T-cell (primary cell): ENCODE results near the gene ZNF496. TPM values are rescaled to one million over a fixed set of nuclear protein-coding genes. Genes with fewer than 3 reads are reported as not detected.
A peak's percentile ranks its signal among the peaks of the same experiment; 100 is the strongest.

ENCODE experiments used
- ATAC-seq, 4 experiments: fragments of 200-7000 bp in 3 of 4; fragments of 150-1000 bp in 1 of 4; cut with Tn5 transposase; replicated peaks in 1 of 4; 1 replicate in 3 of 4; 2 replicates in 1 of 4; pipeline ENCODE4 v1.10.0; 2021; ENCODE audit warnings: moderate library complexity in 3 of 4, mild to moderate bottlenecking in 2 of 4, moderate number of reproducible peaks in 1 of 4
- CTCF ChIA-PET, 2 donors: fragments of 300-600 bp; sonication (Branson Sonifier 250); formaldehyde crosslinking; loops; one replicate each; lab custom pipeline; 2022; ENCODE audit warnings: antibody characterized with exemption in 2 of 2; lab: Charles Lee
- POLR2A ChIA-PET, 2 donors: fragments of 300-600 bp; sonication (Branson Sonifier 250); formaldehyde crosslinking; loops; one replicate each; lab custom pipeline; 2022; ENCODE audit warnings: antibody characterized with exemption in 2 of 2; lab: Charles Lee
- DNase-seq, 35 experiments: peaks; one replicate each; pipeline versions ENCODE4 v3.0.0 to v3.0.0-alpha.2; 2013 to 2023
- H3K27ac ChIP-seq: one replicate; pipeline ENCODE4 v1.5.1; 2013; ENCODE audit warnings: low read length
- H3K27me3 ChIP-seq, 2 experiments: replicated peaks in 1 of 2; 1 replicate in 1 of 2; 2 replicates in 1 of 2; pipeline versions ENCODE4 v1.6.1 to v1.7.0; 2013; ENCODE audit warnings: low read length in 1 of 2, mixed read lengths in 1 of 2; ENCODE audit not compliant: control insufficient read depth in 2 of 2, insufficient read depth in 2 of 2; ENCODE audit errors: extremely low read depth in 1 of 2
- H3K36me3 ChIP-seq, 2 donors: 1 replicate in 1 of 2; 2 replicates in 1 of 2; pipeline versions ENCODE4 v1.6.1 to v1.7.0; 2013; ENCODE audit warnings: low read length in 1 of 2; ENCODE audit not compliant: control insufficient read depth in 2 of 2, insufficient read depth in 1 of 2; ENCODE audit errors: extremely low read depth in 1 of 2
- H3K4me1 ChIP-seq, 2 experiments: 1 replicate in 1 of 2; 2 replicates in 1 of 2; pipeline versions ENCODE4 v1.6.1 to v1.7.0; 2013; ENCODE audit warnings: low read length in 2 of 2, mixed read lengths in 1 of 2; ENCODE audit not compliant: insufficient read depth in 2 of 2, control insufficient read depth in 1 of 2; ENCODE audit errors: extremely low read depth in 1 of 2
- H3K4me3 ChIP-seq, 2 donors: 1 replicate in 1 of 2; 2 replicates in 1 of 2; pipeline versions ENCODE4 v1.5.1 to v1.7.0; 2013; ENCODE audit warnings: mild to moderate bottlenecking in 2 of 2, low read length in 1 of 2, moderate library complexity in 1 of 2; ENCODE audit not compliant: control insufficient read depth in 1 of 2; ENCODE audit errors: extremely low read depth in 1 of 2
- H3K9me3 ChIP-seq: 2 replicates; pipeline ENCODE4 v1.7.0; 2013
- H3K27ac Mint-ChIP-seq, 2 donors: one replicate each; pipeline ENCODE4 v1.8.0; 2020 to 2021; ENCODE audit warnings: mild to moderate bottlenecking in 2 of 2, mixed read lengths in 2 of 2
- H3K27me3 Mint-ChIP-seq, 2 donors: one replicate each; pipeline ENCODE4 v1.8.0; 2021 to 2022; ENCODE audit warnings: mixed read lengths in 2 of 2
- H3K36me3 Mint-ChIP-seq: one replicate; pipeline ENCODE4 v1.8.0; 2021; ENCODE audit warnings: mixed read lengths
- H3K4me1 Mint-ChIP-seq, 3 donors: one replicate each; pipeline ENCODE4 v1.8.0; 2020 to 2022; ENCODE audit warnings: mixed read lengths in 3 of 3, mild to moderate bottlenecking in 1 of 3
- H3K4me3 Mint-ChIP-seq, 3 donors: one replicate each; pipeline ENCODE4 v1.8.0; 2020 to 2022; ENCODE audit warnings: mild to moderate bottlenecking in 3 of 3, mixed read lengths in 3 of 3, moderate library complexity in 3 of 3
- H3K9me3 Mint-ChIP-seq, 3 donors: one replicate each; pipeline ENCODE4 v1.8.0; 2020 to 2022; ENCODE audit warnings: mixed read lengths in 3 of 3
- WGBS: methylation state at CpG from one replicate; pipeline ENCODE4 v1.1.5; 2013; ENCODE audit warnings: missing lambda C conversion rate; ENCODE audit not compliant: insufficient coverage; 5-methylcytosine and 5-hydroxymethylcytosine counted together
- total RNA-seq, 35 experiments: library from RNA in 6 of 35; stranded (reverse) in 6 of 35; fragments of 120-200 nt in 1 of 35; gene quantifications; one replicate each; pipeline versions ENCODE4 v1.2.1 to v1.2.4 and lab custom pipeline; 2013 to 2026

The ZNF496 gene
- total RNA-seq, 5 donors from 2014 or later (not counting 1 experiment from before 2014, with no cell fraction given) = 12.2 to 29.3 (median 23.6) TPM

DNA sequence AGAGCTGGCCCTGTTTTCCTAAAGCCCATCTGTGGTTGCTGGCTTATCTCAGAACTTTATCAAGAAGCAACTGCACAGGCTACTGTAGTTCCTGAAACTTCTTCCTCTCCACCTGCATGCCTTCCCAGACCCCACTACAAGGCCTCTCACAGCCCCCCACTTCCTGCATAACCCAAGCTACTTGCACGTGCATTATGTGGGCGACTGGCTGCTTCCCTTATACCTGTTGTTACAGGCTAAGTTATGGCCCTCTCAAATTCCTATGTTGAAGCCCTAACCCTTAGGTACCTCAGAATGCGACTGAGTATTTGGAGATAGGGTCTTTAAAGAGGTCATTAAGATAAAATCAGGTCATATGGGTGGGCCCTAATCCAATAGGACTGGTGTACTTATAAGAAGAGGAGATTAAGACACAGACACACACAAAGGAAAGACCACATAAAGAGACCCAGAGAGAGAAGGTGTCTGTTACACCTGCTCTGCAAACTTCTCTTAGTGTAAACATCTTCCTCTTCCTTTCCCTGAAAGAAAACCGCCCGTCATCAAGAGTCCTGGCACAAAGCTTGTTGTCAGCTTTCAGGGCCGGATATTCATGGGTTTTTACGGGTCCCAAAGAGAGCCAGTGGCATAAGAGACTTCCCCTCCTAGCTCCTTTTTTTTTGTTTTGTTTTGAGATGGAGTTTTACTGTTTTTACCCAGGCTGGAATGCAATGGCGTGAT, 5.1 kb downstream of the ZNF496 start:
- CTCF ChIA-PET = interaction anchor here (0.6 kb wide), 2 partner anchors 46 to 250 kb away, joined by 3 to 6 read pairs; no protein-coding TSS in a partner anchor
- H3K27ac Mint-ChIP-seq = peak overlapping the region in 1 of 2 donors; percentile 77
- no peaks in the 10 kb centered on the region for H3K9me3 Mint-ChIP-seq
- peaks cover 21% of the 10 kb centered on the region for H3K36me3 Mint-ChIP-seq
- Histone ChIP-seq H3K27me3 (peaks cover 0 to 4% of the 10 kb centered on the region in 2 experiments), H3K36me3 (peaks cover 9 to 14% of the 10 kb centered on the region in 2 donors), H3K4me3 (no peak overlapping the region), H3K27ac (no peak overlapping the region), H3K9me3 (no peaks in the 10 kb centered on the region), H3K4me1 (peaks cover 34 to 55% of the 10 kb centered on the region in 2 experiments)
- DNase-seq (peak in 9 of 35 experiments; percentile 15 to 68 (median 31)), ATAC-seq (peak in 1 of 4 experiments; percentile 48)
- WGBS = 80% methylated on average over 1 of the region's 8 CpGs
- peaks cover 9 to 51% (median 44%) of the 10 kb centered on the region in 3 donors for H3K4me1 Mint-ChIP-seq
- peak overlapping the region in 1 of 3 donors; percentile 19 for H3K4me3 Mint-ChIP-seq
- no peaks in the 10 kb centered on the region for H3K27me3 Mint-ChIP-seq
- POLR2A ChIA-PET = interaction anchor here in 1 of 2 donors (0.5 kb wide), 1 partner anchor 64 kb away, joined by 7 read pairs; no protein-coding TSS in a partner anchor

GRCh38 chr1:247324923-247325322, 6.7 kb downstream of the ZNF496 start:
- Histone ChIP-seq H3K4me1 (peaks cover 32 to 46% of the 10 kb centered on the region in 2 experiments), H3K27me3 (no peaks in the 10 kb centered on the region), H3K36me3 (peaks cover 9 to 26% of the 10 kb centered on the region in 2 donors), H3K27ac (no peak overlapping the region), H3K4me3 (no peak overlapping the region), H3K9me3 (no peaks in the 10 kb centered on the region)
- Mint-ChIP-seq H3K27me3 (no peaks in the 10 kb centered on the region), H3K9me3 (no peaks in the 10 kb centered on the region), H3K4me1 (peaks cover under 1 to 42% (median 36%) of the 10 kb centered on the region in 3 donors), H3K36me3 (peaks cover 26% of the 10 kb centered on the region), H3K4me3 (no peak overlapping the region), H3K27ac (peak overlapping the region in 1 of 2 donors; percentile 75)
- DNase-seq = no peak
- WGBS = 100% methylated on average over 1 of the region's 2 CpGs
- POLR2A ChIA-PET = no interaction called here
- ATAC-seq = no peak
- CTCF ChIA-PET = interaction anchor here (0.5 to 0.7 kb wide), 3 partner anchors 16 to 219 kb away, joined by 3 read pairs; no protein-coding TSS in a partner anchor

DNA sequence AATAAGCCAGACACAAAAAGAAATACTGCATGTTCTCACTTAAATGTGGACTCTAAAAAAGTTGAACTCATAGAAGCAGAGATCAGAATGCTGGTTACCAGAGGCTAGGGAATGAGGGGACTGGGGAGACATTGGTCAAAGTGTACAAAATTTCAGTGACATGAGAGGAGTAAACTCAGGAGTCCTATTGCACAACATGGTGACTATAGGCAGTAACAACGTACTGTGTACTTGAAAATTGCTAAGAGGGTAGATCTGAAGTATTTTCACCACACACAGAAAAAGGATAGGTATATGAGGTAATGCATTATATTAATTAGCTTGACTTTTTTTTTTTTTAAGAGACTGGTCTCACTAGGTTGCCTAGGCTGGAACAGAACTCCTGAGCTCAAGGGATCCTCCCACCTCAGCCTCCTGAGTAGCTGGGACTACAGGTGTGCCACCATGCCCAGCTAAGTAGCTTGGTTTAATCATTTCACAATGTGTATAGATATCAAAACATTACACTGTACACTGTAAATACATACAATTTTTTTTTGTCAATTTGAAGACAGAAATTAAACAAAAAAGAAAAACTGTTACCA, 7.4 kb downstream of the ZNF496 start:
- Histone ChIP-seq H3K27me3 (no peaks in the 10 kb centered on the region), H3K36me3 (peaks cover 7 to 21% of the 10 kb centered on the region in 2 donors), H3K27ac (no peak overlapping the region), H3K9me3 (no peaks in the 10 kb centered on the region), H3K4me3 (no peak overlapping the region), H3K4me1 (peaks cover 32 to 43% of the 10 kb centered on the region in 2 experiments)
- ATAC-seq (no peak), DNase-seq (no peak)
- WGBS = no CpG with 5 or more reads among the region's 1 CpG
- Mint-ChIP-seq H3K27me3 (no peaks in the 10 kb centered on the region), H3K27ac (no peak overlapping the region), H3K9me3 (no peaks in the 10 kb centered on the region), H3K36me3 (peaks cover 28% of the 10 kb centered on the region), H3K4me1 (peaks cover 0 to 42% (median 36%) of the 10 kb centered on the region in 3 donors), H3K4me3 (no peak overlapping the region)
- ChIA-PET CTCF (interaction anchor here in 1 of 2 donors (0.6 kb wide), 1 partner anchor 218 kb away, joined by 3 read pairs; no protein-coding TSS in a partner anchor), POLR2A (no interaction called here)

DNA sequence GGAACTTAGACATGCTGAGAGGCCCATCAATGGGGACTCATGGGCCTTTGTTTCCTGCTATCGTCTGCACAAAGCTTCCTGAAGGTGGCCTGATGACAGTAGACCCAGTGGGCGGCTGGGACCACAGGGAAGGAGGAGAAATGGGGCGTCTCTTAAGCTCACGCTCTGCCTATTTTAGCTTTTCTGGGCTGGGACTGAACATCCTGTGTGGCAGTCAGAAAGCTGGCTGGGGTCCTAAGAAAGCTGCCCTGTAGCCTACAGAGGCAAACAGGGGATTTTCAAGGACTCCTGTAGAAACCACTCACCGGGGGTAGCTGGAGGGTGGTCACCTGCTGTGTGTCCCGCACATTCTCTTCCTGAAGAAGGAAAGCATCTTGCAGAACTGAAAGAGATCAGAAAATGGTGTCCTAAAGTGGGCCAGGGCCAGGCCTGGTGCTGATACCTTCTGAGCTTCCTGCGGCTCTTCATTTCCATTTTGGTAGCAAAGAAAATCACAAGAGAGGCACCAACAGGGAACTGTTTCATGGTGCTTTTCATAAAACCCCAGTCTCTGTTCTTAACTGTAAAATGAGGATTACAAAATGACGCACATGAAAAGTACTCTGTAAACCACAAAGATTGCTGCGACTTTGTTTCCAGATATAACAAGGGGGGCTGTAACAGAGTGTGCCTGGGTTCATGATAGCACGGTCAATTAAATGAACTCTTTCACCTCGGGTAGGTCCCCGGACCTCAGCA, 8.6 kb downstream of the ZNF496 start:
- H3K4me3 ChIP-seq = peak overlapping the region; percentile 2 to 33
- H3K36me3 ChIP-seq = peaks cover 0 to 13% of the 10 kb centered on the region in 2 donors
- POLR2A ChIA-PET = interaction anchor here in 1 of 2 donors (0.6 kb wide), 1 partner anchor 49 kb away, joined by 10 read pairs; no protein-coding TSS in a partner anchor
- CTCF ChIA-PET = interaction anchor here in 1 of 2 donors (0.7 kb wide), 1 partner anchor 161 kb away, joined by 11 read pairs; no protein-coding TSS in a partner anchor
- peak overlapping the region in 2 of 3 donors; percentile 55 to 73 for H3K4me3 Mint-ChIP-seq
- peaks cover 28 to 32% of the 10 kb centered on the region in 2 experiments for H3K4me1 ChIP-seq
- H3K27ac ChIP-seq = peak overlapping the region; percentile 14
- H3K4me1 Mint-ChIP-seq = peaks cover 0 to 39% (median 32%) of the 10 kb centered on the region in 3 donors
- no peaks in the 10 kb centered on the region for H3K27me3 Mint-ChIP-seq
- peak in 10 of 35 experiments; percentile 7 to 56 (median 17) for DNase-seq
- H3K9me3 ChIP-seq = no peaks in the 10 kb centered on the region
- WGBS = 57% methylated on average over 9 of the region's 12 CpGs
- H3K27me3 ChIP-seq = no peaks in the 10 kb centered on the region
- peak; percentile 47 to 71 (median 56) for ATAC-seq
- H3K9me3 Mint-ChIP-seq = no peaks in the 10 kb centered on the region
- H3K36me3 Mint-ChIP-seq = peaks cover 28% of the 10 kb centered on the region
- H3K27ac Mint-ChIP-seq = peak overlapping the region in 1 of 2 donors; percentile 90

DNA sequence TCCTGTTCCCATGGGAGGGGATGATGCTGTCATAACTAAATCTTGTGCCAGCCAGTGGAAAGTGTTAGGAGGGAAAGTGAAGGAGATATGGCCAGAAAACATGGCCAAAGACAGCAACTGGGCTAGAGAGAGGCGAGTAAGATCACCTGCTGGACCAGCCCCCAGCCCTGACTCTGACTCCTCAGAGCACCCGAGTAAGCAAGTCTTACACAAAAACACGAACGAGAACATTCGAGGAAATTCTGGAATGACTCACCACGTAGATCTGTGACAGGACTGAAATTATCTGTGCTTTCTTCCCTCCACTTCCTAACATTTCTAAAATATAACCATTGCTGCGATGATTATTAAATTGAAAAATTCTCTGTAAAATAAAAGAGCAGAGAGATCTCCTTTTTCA, 9.2 kb downstream of the ZNF496 start:
- H3K27me3 ChIP-seq = no peaks in the 10 kb centered on the region
- H3K36me3 ChIP-seq = peaks cover 0 to 13% of the 10 kb centered on the region in 2 donors
- peaks cover 28 to 31% of the 10 kb centered on the region in 2 experiments for H3K4me1 ChIP-seq
- Mint-ChIP-seq H3K27ac (peak overlapping the region in 1 of 2 donors; percentile 90), H3K9me3 (no peaks in the 10 kb centered on the region), H3K36me3 (peaks cover 25% of the 10 kb centered on the region), H3K27me3 (no peaks in the 10 kb centered on the region), H3K4me1 (peaks cover 2 to 35% (median 29%) of the 10 kb centered on the region in 3 donors), H3K4me3 (peak overlapping the region in 2 of 3 donors; percentile 55 to 73)
- no peaks in the 10 kb centered on the region for H3K9me3 ChIP-seq
- H3K4me3 ChIP-seq = peak overlapping the region in 1 of 2 donors; percentile 33
- 54% methylated on average over 2 of the region's 7 CpGs for WGBS
- H3K27ac ChIP-seq = no peak overlapping the region
- ATAC-seq (peak in 1 of 4 experiments; percentile 24), DNase-seq (no peak)
- POLR2A ChIA-PET = interaction anchor here in 1 of 2 donors (0.6 kb wide), 1 partner anchor 50 kb away, joined by 10 read pairs; no protein-coding TSS in a partner anchor
- CTCF ChIA-PET = no interaction called here
